ENCODE data around the gene FAM120A.
A peak's percentile ranks its signal among the peaks of the same experiment; 100 is the strongest.

Gene FAM120A, protein sequence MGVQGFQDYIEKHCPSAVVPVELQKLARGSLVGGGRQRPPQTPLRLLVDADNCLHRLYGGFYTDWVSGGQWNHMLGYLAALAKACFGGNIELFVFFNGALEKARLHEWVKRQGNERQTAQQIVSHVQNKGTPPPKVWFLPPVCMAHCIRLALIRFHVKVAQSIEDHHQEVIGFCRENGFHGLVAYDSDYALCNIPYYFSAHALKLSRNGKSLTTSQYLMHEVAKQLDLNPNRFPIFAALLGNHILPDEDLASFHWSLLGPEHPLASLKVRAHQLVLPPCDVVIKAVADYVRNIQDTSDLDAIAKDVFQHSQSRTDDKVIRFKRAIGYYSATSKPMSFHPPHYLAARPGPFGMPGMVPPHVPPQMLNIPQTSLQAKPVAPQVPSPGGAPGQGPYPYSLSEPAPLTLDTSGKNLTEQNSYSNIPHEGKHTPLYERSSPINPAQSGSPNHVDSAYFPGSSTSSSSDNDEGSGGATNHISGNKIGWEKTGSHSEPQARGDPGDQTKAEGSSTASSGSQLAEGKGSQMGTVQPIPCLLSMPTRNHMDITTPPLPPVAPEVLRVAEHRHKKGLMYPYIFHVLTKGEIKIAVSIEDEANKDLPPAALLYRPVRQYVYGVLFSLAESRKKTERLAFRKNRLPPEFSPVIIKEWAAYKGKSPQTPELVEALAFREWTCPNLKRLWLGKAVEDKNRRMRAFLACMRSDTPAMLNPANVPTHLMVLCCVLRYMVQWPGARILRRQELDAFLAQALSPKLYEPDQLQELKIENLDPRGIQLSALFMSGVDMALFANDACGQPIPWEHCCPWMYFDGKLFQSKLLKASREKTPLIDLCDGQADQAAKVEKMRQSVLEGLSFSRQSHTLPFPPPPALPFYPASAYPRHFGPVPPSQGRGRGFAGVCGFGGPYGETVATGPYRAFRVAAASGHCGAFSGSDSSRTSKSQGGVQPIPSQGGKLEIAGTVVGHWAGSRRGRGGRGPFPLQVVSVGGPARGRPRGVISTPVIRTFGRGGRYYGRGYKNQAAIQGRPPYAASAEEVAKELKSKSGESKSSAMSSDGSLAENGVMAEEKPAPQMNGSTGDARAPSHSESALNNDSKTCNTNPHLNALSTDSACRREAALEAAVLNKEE

GRCh38 chr9:93450945-93451815 is at the start of gene FAM120A:
FAM120A (plus strand) TSS chr9:93451685; CDS start chr9:93451916, 231 bp downstream.
- H3K4me3 ChIP-seq (ENCODE audit: low read length): peak within 1 kb of the TSS; percentile 61
- DNase-seq (ENCODE audit: low read depth, low spot score): no peak
- H3K27me3 ChIP-seq (ENCODE audit: control insufficient read depth, insufficient read depth, low read length): no peaks in the 10 kb centered on the region
- no CpG with 5 or more reads among the region's 100 CpGs for WGBS (ENCODE audit: insufficient coverage, insufficient read length)
- peaks cover 5% of the 10 kb centered on the region; the same call in 1 of the 2 replicates for H3K36me3 ChIP-seq (ENCODE audit: control insufficient read depth, insufficient read depth, low read length)
- H3K27ac ChIP-seq (ENCODE audit: low read length): no peak within 1 kb of the TSS
- H3K4me1 ChIP-seq (ENCODE audit: control insufficient read depth, insufficient read depth, low read length): no peaks in the 10 kb centered on the region
- H3K9me3 ChIP-seq (ENCODE audit: control insufficient read depth, insufficient read depth, low read length): no peaks in the 10 kb centered on the region

GRCh38 chr9:93406371-93406770 is 45.1 kb upstream of the FAM120A start:
- no peak overlapping the region for H3K27ac ChIP-seq (ENCODE audit: low read length)
- no CpG with 5 or more reads among the region's 5 CpGs for WGBS (ENCODE audit: insufficient coverage, insufficient read length)
- H3K4me3 ChIP-seq (ENCODE audit: low read length): no peak overlapping the region
- H3K4me1 ChIP-seq (ENCODE audit: control insufficient read depth, insufficient read depth, low read length): no peaks in the 10 kb centered on the region
- H3K36me3 ChIP-seq (ENCODE audit: control insufficient read depth, insufficient read depth, low read length): no peaks in the 10 kb centered on the region
- no peak for DNase-seq (ENCODE audit: low read depth, low spot score)
- H3K27me3 ChIP-seq (ENCODE audit: control insufficient read depth, insufficient read depth, low read length): no peaks in the 10 kb centered on the region
- H3K9me3 ChIP-seq (ENCODE audit: control insufficient read depth, insufficient read depth, low read length): no peaks in the 10 kb centered on the region

- Histone ChIP-seq H3K4me1 (ENCODE audit: control insufficient read depth, insufficient read depth, low read length) (no peaks in the 10 kb centered on the region), H3K36me3 (ENCODE audit: control insufficient read depth, insufficient read depth, low read length) (no peaks in the 10 kb centered on the region), H3K27ac (ENCODE audit: low read length) (no peak overlapping the region), H3K4me3 (ENCODE audit: low read length) (no peak overlapping the region), H3K9me3 (ENCODE audit: control insufficient read depth, insufficient read depth, low read length) (no peaks in the 10 kb centered on the region), H3K27me3 (ENCODE audit: control insufficient read depth, insufficient read depth, low read length) (no peaks in the 10 kb centered on the region)
- no peak for DNase-seq (ENCODE audit: low read depth, low spot score)
Measured at GRCh38 chr9:93413530-93413929, 38.0 kb upstream of the FAM120A start.

- Histone ChIP-seq H3K27me3 (ENCODE audit: control insufficient read depth, insufficient read depth, low read length) (no peaks in the 10 kb centered on the region), H3K36me3 (ENCODE audit: control insufficient read depth, insufficient read depth, low read length) (no peaks in the 10 kb centered on the region), H3K9me3 (ENCODE audit: control insufficient read depth, insufficient read depth, low read length) (no peaks in the 10 kb centered on the region), H3K27ac (ENCODE audit: low read length) (no peak overlapping the region), H3K4me1 (ENCODE audit: control insufficient read depth, insufficient read depth, low read length) (no peaks in the 10 kb centered on the region), H3K4me3 (ENCODE audit: low read length) (no peak overlapping the region)
- no CpG with 5 or more reads among the region's 2 CpGs for WGBS (ENCODE audit: insufficient coverage, insufficient read length)
- DNase-seq (ENCODE audit: low read depth, low spot score): no peak
Measured at GRCh38 chr9:93415176-93415690, 36.3 kb upstream of the FAM120A start.

GRCh38 chr9:93416530-93417235 is 34.8 kb upstream of the FAM120A start:
- no peak for DNase-seq (ENCODE audit: low read depth, low spot score)
- Histone ChIP-seq H3K4me1 (ENCODE audit: control insufficient read depth, insufficient read depth, low read length) (no peaks in the 10 kb centered on the region), H3K27me3 (ENCODE audit: control insufficient read depth, insufficient read depth, low read length) (no peaks in the 10 kb centered on the region), H3K27ac (ENCODE audit: low read length) (no peak overlapping the region), H3K36me3 (ENCODE audit: control insufficient read depth, insufficient read depth, low read length) (no peaks in the 10 kb centered on the region), H3K9me3 (ENCODE audit: control insufficient read depth, insufficient read depth, low read length) (no peaks in the 10 kb centered on the region), H3K4me3 (ENCODE audit: low read length) (no peak overlapping the region)
- whole genome bisulfite sequencing (ENCODE audit: insufficient coverage, insufficient read length): no CpG with 5 or more reads among the region's 8 CpGs

GRCh38 chr9:93417538-93417937 is 33.9 kb upstream of the FAM120A start:
- Histone ChIP-seq H3K9me3 (ENCODE audit: control insufficient read depth, insufficient read depth, low read length) (no peaks in the 10 kb centered on the region), H3K4me1 (ENCODE audit: control insufficient read depth, insufficient read depth, low read length) (no peaks in the 10 kb centered on the region), H3K27me3 (ENCODE audit: control insufficient read depth, insufficient read depth, low read length) (no peaks in the 10 kb centered on the region), H3K4me3 (ENCODE audit: low read length) (no peak overlapping the region), H3K27ac (ENCODE audit: low read length) (no peak overlapping the region), H3K36me3 (ENCODE audit: control insufficient read depth, insufficient read depth, low read length) (no peaks in the 10 kb centered on the region)
- no CpG with 5 or more reads among the region's 1 CpG for WGBS (ENCODE audit: insufficient coverage, insufficient read length)
- DNase-seq (ENCODE audit: low read depth, low spot score): no peak

- DNase-seq (ENCODE audit: low read depth, low spot score): no peak
- H3K4me1 ChIP-seq (ENCODE audit: control insufficient read depth, insufficient read depth, low read length): no peaks in the 10 kb centered on the region
- no peaks in the 10 kb centered on the region for H3K36me3 ChIP-seq (ENCODE audit: control insufficient read depth, insufficient read depth, low read length)
- no CpG with 5 or more reads among the region's 1 CpG for WGBS (ENCODE audit: insufficient coverage, insufficient read length)
- H3K27ac ChIP-seq (ENCODE audit: low read length): no peak overlapping the region
- no peak overlapping the region for H3K4me3 ChIP-seq (ENCODE audit: low read length)
- H3K27me3 ChIP-seq (ENCODE audit: control insufficient read depth, insufficient read depth, low read length): no peaks in the 10 kb centered on the region
- no peaks in the 10 kb centered on the region for H3K9me3 ChIP-seq (ENCODE audit: control insufficient read depth, insufficient read depth, low read length)
Measured at GRCh38 chr9:93419023-93419422, 32.5 kb upstream of the FAM120A start.

DNA sequence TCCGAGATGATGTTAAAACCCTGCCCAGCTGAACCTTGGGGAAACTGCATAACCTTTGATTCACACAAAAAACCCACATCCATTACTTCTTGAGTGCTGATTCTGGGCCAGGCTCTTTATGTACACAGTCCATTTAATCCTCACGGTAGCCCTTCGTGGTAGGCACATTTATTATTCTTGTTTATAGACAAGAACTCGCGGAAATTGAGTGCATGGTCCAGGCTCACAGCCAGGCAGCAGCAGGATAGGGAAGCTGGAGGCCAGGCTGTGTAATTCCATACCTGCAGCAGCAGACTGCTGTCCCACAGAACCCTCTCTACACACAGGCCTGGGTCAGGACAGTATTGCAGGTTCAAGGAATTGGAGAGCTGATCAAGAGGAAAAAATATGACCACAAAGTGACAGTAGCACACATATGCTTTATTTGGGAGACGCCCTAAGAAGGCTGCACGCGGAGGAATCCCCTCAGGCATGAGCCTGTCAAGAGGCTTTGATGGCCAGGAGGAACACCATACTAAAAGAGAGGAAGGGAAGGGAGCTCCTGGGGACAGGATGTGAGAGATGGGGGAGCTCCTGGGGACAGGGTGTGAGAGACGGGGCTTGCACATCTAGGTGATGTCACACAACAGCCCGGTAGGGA is 28.4 kb upstream of the FAM120A start:
- no peak for DNase-seq (ENCODE audit: low read depth, low spot score)
- WGBS (ENCODE audit: insufficient coverage, insufficient read length): no CpG with 5 or more reads among the region's 10 CpGs
- H3K27ac ChIP-seq (ENCODE audit: low read length): no peak overlapping the region
- no peak overlapping the region for H3K4me3 ChIP-seq (ENCODE audit: low read length)
- no peaks in the 10 kb centered on the region for H3K36me3 ChIP-seq (ENCODE audit: control insufficient read depth, insufficient read depth, low read length)
- H3K9me3 ChIP-seq (ENCODE audit: control insufficient read depth, insufficient read depth, low read length): no peaks in the 10 kb centered on the region
- H3K27me3 ChIP-seq (ENCODE audit: control insufficient read depth, insufficient read depth, low read length): no peaks in the 10 kb centered on the region
- H3K4me1 ChIP-seq (ENCODE audit: control insufficient read depth, insufficient read depth, low read length): no peaks in the 10 kb centered on the region

Measured in iPS DF 6.9 (cell line).